Measurements from ENCODE around the gene TTC13. TPM values are rescaled to one million over a fixed set of nuclear protein-coding genes. Genes with fewer than 3 reads are reported as not detected.

TTC13 gene
- polyA plus RNA-seq, 1 of the 3 experiments (the other 2 are of a cell fraction): 5.5 TPM

- ChIA-PET CTCF (no interaction called here), POLR2A (no interaction called here)
- 71% methylated on average over 1 of the region's 1 CpG for WGBS (ENCODE audit: low lambda C conversion rate)
- Histone ChIP-seq H2AFZ (ENCODE audit: low read depth) (no peak overlapping the region), H3K4me1 (ENCODE audit: control insufficient read depth in 1 of 2, insufficient read depth in 2 of 2, low read depth in 1 of 2, low read length in 1 of 2) (no peaks in the 10 kb centered on the region), H4K20me1 (ENCODE audit: insufficient read depth) (no peaks in the 10 kb centered on the region), H3K79me2 (ENCODE audit: insufficient read depth) (no peaks in the 10 kb centered on the region), H3K9ac (no peak overlapping the region), H3K9me2 (no peaks in the 10 kb centered on the region), H3F3A (replicated peaks; ENCODE audit: insufficient read depth) (no peaks in the 10 kb centered on the region), H3K27ac (ENCODE audit: low read depth in 2 of 2, low read length in 1 of 2) (no peak overlapping the region), H3K27me3 (ENCODE audit: insufficient read depth) (no peaks in the 10 kb centered on the region), H3K9me3 (no peaks in the 10 kb centered on the region), H3K36me3 (replicated peaks in 1 of 2; ENCODE audit: control insufficient read depth in 1 of 2, insufficient read depth in 2 of 2, low read length in 1 of 2) (peaks cover 4 to 33% of the 10 kb centered on the region in 2 experiments), H3K4me3 (ENCODE audit: low read depth in 2 of 2, low read length in 1 of 2) (no peak overlapping the region), H3K4me2 (no peak overlapping the region)
- TF ChIP-seq RAD21 (IDR thresholded peaks at IDR 0.05; ENCODE audit: low read length) (no peak), POLR2AphosphoS5 (IDR thresholded peaks at IDR 0.05; ENCODE audit: low read depth, low read length) (no peak), RXRA (IDR thresholded peaks at IDR 0.05; ENCODE audit: borderline replicate concordance, low read depth) (no peak), GATA2 (CRISPR knock-in tag; IDR thresholded peaks at IDR 0.05) (no peak), YY1 (IDR thresholded peaks at IDR 0.05; ENCODE audit: low read depth) (no peak), NRF1 (IDR thresholded peaks at IDR 0.05; ENCODE audit: low read depth, low read length) (no peak)
- no peak for DNase-seq
Observed at GRCh38 chr1:230948301-230948700, 30.4 kb downstream of the TTC13 start.

- H3K27ac ChIP-seq (ENCODE audit: low read depth in 2 of 2, low read length in 1 of 2): no peak overlapping the region
- H3K4me2 ChIP-seq: no peak overlapping the region
- no peaks in the 10 kb centered on the region for H3K9me2 ChIP-seq
- no peak for DNase-seq
- no peak overlapping the region for H3K9ac ChIP-seq
- no peaks in the 10 kb centered on the region for H4K20me1 ChIP-seq (ENCODE audit: insufficient read depth)
- no peak overlapping the region for H3K4me3 ChIP-seq (ENCODE audit: low read depth in 2 of 2, low read length in 1 of 2)
- TF ChIP-seq TCF12 (IDR thresholded peaks at IDR 0.05): no peak
- no peak for TF ChIP-seq ELF1 (IDR thresholded peaks at IDR 0.05)
- TF ChIP-seq TAF1 (IDR thresholded peaks at IDR 0.05; ENCODE audit: borderline replicate concordance, low read depth, low read length): no peak
- TF ChIP-seq GABPA (IDR thresholded peaks at IDR 0.05; ENCODE audit: low read depth): no peak
- no peak for TF ChIP-seq CTCF (IDR thresholded peaks at IDR 0.05)
- TF ChIP-seq RCOR1 (IDR thresholded peaks at IDR 0.05; ENCODE audit: low read length): no peak
- no peak for TF ChIP-seq RAD21 (IDR thresholded peaks at IDR 0.05; ENCODE audit: low read length)
- no peak for TF ChIP-seq FOSL2 (IDR thresholded peaks at IDR 0.05; ENCODE audit: borderline replicate concordance, low read depth)
- no peak for TF ChIP-seq RFX5 (IDR thresholded peaks at IDR 0.05; ENCODE audit: low read length)
- TF ChIP-seq MAX (IDR thresholded peaks at IDR 0.05; ENCODE audit: low read depth): no peak
- no peak for TF ChIP-seq USF2 (IDR thresholded peaks at IDR 0.05; ENCODE audit: borderline replicate concordance, low read depth, low read length)
- TF ChIP-seq MEF2A (IDR thresholded peaks at IDR 0.05; ENCODE audit: borderline replicate concordance, low read depth): no peak
- no peaks in the 10 kb centered on the region for H3K27me3 ChIP-seq (ENCODE audit: insufficient read depth)
- ChIA-PET CTCF (no interaction called here), POLR2A (no interaction called here)
- H2AFZ ChIP-seq (ENCODE audit: low read depth): no peak overlapping the region
- H3F3A ChIP-seq (replicated peaks; ENCODE audit: insufficient read depth): no peaks in the 10 kb centered on the region
- no peaks in the 10 kb centered on the region for H3K9me3 ChIP-seq
- no peaks in the 10 kb centered on the region for H3K4me1 ChIP-seq (ENCODE audit: control insufficient read depth in 1 of 2, insufficient read depth in 2 of 2, low read depth in 1 of 2, low read length in 1 of 2)
- H3K36me3 ChIP-seq (replicated peaks in 1 of 2; ENCODE audit: control insufficient read depth in 1 of 2, insufficient read depth in 2 of 2, low read length in 1 of 2): peaks cover 0 to 10% of the 10 kb centered on the region in 2 experiments
- H3K79me2 ChIP-seq (ENCODE audit: insufficient read depth): no peaks in the 10 kb centered on the region
- WGBS (ENCODE audit: low lambda C conversion rate): 96% methylated on average over 2 of the region's 2 CpGs
Observed at GRCh38 chr1:230943048-230943593, 35.5 kb downstream of the TTC13 start.

Data from SK-N-SH (cell line).